HG02763 (cell line): Measurements from ENCODE around the gene WNT8B.

Source experiments
- ATAC-seq: cut with Tn5 transposase; IDR thresholded peaks from one replicate; pipeline ENCODE4 v1.9.1; 2021; ENCODE audit warnings: mild to moderate bottlenecking, moderate library complexity; ENCODE audit not compliant: unreplicated experiment

Gene WNT8B

DNA sequence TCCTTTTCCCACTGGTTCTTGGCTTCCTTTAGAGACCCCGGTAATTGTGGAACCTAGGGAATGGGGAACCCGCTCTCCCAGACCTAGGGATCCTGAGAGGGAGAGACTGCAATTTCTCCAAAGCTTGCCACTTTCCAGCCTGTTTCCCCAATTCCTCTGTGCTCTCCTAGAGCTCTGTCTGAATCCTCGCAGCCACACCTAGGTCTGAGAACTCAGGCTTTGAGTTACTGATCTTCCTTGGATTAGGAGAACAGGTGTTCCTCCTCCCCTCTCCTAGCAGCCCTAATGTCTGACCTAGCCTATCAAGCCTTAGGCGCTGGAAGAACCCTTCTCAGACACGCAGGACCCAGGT, 20.0 kb downstream of the WNT8B start:
- ATAC-seq, result no peak

DNA sequence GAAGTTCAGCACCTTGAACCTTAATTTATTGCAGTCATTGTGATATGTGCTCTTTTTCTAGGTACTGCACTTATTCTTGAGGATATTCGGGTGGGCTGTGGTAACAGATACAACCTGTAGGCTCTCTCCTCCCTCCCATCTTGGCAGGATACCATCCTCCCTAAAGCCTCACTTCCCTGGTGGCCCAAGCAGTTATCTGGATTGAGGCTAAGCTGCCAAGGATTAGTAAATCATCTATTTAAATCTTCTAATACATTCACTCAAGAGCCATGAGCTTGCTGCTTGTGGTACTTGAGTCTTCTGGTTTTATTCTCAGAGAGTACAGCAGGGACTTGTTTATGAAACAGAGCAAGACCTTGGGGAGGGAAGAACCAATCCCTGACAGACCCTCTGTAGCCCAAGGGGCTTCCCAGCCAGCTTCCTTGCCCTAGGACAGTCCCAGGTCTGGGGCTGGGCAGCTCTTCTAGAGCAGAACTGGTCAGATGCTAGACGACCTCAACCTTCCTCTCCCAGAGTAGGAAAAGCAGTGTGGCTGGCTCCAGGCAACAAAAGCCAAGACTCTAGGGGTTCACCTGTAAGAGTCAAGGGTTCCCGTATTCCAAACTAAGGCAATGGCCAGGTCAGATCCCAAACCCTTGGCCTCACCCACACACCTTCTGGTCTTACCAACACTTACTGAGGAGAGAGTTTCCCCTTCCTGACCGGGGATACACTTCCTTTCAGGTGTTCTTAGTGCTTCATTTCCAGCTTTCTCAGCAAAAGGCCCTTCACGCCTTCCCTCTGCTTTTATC, 21.3 kb downstream of the WNT8B start:
- no peak for ATAC-seq

DNA sequence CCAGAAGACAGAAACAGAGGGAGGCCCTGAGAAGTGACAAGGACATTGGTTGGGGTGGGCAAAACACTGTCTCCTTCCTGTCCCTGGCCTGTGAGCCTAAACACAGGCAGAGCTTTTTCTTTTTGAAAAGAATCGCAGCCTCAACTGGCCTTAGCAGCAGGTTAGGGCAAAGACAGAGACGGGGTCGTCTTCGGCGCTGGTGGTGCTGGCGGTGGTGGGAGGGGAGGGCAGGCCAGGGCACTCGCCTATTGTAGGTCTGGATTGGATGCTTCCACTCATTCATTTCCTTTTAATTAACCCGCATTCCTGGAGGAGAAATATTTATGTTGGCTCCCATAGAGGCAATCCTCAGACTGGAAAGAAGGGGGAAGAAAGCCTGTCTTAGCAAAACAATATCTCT, 22.6 kb downstream of the WNT8B start:
- no peak for ATAC-seq

DNA sequence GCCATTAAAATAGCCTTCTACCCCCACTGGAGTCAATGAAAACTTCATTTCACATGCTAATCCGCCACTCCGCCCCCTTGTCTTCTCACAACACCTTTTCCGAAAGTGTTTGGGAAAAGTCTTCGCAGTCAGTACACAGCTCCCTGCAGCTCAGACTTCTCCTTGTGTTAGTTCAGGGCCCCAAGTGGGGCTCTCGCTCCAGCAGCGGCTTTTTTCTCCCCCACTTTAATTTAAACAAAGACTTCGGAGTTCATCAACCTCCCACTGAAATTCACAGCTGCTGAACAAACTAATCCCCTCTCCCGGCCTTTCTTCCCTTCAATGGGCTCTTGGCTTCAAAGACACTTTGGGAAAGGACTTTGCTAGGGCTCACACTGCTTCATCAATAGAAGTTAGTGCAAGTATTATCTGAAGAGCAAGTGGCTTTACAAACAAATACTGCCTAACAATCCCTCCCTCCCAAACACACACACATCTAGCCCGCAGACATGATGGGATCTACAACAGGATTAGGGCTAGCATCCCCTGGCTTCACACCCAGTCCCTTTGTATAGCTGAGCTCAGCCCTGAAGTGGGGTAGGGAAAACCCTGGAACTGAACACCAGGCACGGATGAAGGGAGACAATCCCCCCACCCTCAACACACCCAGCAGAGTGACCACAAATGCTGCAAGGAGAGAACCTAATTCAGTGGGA, 23.1 kb downstream of the WNT8B start:
- no peak for ATAC-seq

DNA sequence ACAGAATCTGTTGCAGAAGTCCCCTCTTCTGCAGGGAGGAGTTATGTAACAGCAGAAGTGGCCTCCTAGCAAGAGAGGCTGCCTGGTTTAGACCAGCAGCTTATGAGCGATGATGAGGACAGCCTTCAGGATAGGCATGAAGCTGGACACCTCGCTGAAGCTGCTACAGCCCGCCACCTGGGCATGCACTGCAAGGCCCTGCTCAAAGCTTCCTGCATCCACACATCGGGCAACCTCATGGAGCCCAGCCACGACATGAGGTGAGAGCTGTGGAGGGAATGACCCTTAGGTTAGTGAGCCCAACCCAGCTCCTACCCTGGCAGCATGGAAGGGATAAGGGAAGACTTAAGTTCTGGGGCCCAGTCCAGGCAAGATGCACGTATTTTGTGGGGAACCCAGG, 24.7 kb downstream of the WNT8B start:
- no peak for ATAC-seq

GRCh38 chr10:100489396-100489795, 26.6 kb downstream of the WNT8B start:
- ATAC-seq, result no peak

GRCh38 chr10:100490531-100490930, 27.7 kb downstream of the WNT8B start:
- no peak for ATAC-seq

DNA sequence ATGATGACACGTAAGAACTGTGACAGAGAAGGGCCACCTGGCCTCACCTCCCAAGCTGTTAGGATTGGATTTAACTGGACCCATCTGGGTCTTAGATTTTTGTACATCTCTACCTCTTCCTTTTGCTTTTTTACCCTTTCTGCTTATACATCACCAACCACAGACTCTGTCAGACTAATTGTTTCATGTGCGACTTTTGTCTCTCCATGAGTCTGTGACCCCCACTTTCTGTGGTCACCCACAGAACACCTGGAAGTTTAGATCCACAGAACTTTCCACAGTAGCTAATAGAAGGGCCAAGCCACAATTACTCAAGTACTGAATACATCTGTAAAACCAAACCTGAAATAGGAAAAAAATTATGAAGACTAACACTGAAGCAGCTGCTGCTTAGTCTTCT, 33.8 kb downstream of the WNT8B start:
- ATAC-seq, result no peak

DNA sequence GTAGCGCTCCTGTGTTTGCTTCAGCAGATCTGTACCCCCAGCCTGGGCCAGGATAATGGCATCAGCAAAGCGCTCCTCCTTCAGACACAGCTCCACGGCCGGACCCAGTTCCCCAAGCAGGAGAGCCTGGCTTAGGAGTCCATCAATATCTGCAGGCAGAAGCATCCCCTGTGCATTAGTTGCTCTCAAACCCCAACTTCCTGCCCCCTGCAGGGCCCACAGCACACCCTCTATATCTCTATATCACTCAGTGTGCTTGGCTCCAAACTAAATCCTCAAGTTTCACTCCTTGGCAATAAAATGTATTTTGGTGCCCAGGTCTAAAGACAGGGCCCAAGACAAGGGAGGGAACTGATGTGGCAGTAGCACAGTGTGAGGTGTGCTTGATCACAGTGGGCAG, 35.2 kb downstream of the WNT8B start:
- no peak for ATAC-seq

GRCh38 chr10:100501423-100501822, 38.6 kb downstream of the WNT8B start:
- ATAC-seq, result no peak

GRCh38 chr10:100502926-100503494, 40.2 kb downstream of the WNT8B start:
- no peak for ATAC-seq

- no peak for ATAC-seq
Measured at GRCh38 chr10:100504096-100504495, 41.3 kb downstream of the WNT8B start.

- no peak for ATAC-seq
Measured at GRCh38 chr10:100505164-100505563, 42.4 kb downstream of the WNT8B start.

DNA sequence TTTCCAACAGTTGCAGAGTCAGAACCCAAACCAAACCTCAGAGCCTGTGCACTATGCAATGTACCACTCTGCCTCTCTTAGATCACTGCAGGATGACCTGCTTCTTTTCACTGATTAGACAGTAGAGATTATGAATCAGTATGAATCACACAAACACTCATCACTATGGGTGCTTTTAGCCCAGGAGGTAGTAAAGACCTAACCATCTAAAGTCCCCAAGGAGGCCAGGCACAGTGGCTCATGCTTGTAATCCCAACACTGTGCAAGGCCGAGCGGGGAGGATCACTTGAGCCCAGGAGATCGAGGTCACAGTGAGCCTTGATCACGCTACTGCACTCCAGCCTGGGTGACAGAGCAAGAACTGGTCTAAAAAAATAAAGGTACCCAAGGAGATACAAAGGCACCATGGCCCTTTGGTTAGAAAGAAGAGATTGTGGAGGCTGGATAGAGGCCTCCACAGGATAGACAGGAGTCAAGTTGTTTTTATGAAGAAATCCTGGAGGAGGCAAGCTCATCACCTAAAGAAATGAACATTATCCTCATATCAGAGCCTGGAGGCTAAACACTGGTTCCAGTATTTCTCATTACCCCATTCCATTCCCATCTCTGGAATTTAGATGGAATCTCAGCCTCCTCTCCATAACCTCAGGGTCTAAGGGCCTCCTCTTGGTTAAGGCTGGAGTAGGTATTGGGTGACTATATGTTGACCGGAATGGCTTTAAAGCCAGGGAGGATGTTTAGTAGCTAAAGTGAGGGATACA, 44.0 kb downstream of the WNT8B start:
- no peak for ATAC-seq

GRCh38 chr10:100507357-100507732, 44.5 kb downstream of the WNT8B start:
- no peak for ATAC-seq

- no peak for ATAC-seq
Measured at GRCh38 chr10:100508266-100508665, 45.5 kb downstream of the WNT8B start.

GRCh38 chr10:100508691-100509150, 45.9 kb downstream of the WNT8B start:
- ATAC-seq, result no peak

GRCh38 chr10:100509241-100509840, 46.5 kb downstream of the WNT8B start:
- ATAC-seq, result no peak

DNA sequence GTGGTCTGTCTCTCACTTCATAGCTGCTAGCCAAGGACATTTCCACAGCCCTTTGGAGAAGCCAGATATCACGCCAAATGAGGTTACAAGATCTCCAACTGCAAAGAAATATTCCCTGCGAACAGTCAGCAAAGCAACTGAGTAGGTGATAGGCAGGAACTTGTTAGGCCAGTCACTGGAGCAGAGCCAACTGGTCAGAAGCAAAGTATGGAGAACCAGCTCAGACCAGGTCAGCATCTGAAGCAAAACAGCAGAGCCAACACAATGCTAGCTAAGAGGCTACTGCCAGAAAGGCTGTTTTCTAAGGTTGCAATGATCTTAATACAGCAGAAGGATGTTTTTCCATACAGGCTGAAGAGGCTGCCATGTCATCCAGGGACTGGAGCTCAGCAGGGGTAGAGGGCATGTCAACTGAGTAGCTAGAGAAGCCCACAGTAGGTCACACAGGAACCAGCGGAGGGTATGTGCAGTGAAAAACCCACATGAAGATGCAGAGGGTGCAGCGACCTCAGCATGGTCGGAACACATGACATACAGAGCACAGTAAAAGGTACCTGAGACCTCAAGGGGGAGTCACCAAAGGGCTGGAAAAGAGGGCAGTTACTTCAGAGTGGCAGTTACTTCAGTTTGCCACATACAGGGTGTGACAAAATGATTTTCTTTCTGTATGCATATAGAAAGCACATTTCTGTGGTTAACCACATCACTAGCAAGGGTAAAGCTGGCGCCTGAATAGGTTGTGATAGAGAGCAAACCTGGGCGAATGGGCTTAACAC, 47.9 kb downstream of the WNT8B start:
- ATAC-seq, result no peak

DNA sequence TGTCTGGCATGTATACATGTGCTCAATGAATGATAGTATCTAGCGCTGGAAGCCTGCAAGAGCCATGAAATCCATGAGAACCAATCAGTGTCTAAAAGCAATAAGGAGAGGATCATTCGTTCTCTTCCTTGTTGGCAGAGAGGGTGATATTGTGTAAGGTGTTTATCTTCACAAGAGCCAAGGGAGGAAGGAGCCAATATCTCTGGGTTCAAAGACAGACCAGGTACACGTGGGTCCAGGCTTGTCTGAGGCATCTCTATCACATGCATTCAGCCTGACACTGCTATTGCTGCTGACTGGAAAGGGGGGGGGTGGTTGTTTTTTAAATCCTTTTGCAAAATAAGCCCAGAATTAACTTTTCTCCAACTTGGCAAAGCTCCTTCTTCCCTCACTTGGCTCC, 52.8 kb downstream of the WNT8B start:
- no peak for ATAC-seq
